Body of pancreas (tissue), 4 donors: ENCODE results near the gene TOP3A. TPM values are rescaled to one million over a fixed set of nuclear protein-coding genes. Genes with fewer than 3 reads are reported as not detected.
A peak's percentile ranks its signal among the peaks of the same experiment; 100 is the strongest.

Source experiments
- ATAC-seq: fragments of 150-250 bp; one replicate; pipeline ENCODE4 v1.9.1; 2016
- DNase-seq, 4 donors: peaks; one replicate each; pipeline ENCODE4 v3.0.0-alpha.2; 2019
- H3K27ac ChIP-seq, 4 donors: fragments of 200-600 bp; sonication (generic); 1 replicate in 3 of 4; 2 replicates in 1 of 4; pipeline versions ENCODE4 v1.5.1 to v1.6.1; 2016 to 2019; ENCODE audit warnings: mild to moderate bottlenecking in 1 of 4, mixed read lengths in 1 of 4, moderate library complexity in 1 of 4
- H3K27me3 ChIP-seq, 2 donors: fragments of 200-600 bp; sonication (generic); one replicate each; pipeline ENCODE4 v1.6.0; 2016; ENCODE audit warnings: mild to moderate bottlenecking in 1 of 2
- H3K36me3 ChIP-seq, 2 donors: fragments of 200-600 bp; sonication (generic); replicated peaks in 1 of 2; 2 replicates each; pipeline ENCODE4 v1.5.1; 2016; ENCODE audit warnings: low read depth in 2 of 2; ENCODE audit not compliant: insufficient read depth in 1 of 2
- H3K4me1 ChIP-seq: fragments of 200-600 bp; sonication (generic); one replicate; pipeline ENCODE4 v1.6.0; 2016
- H3K4me3 ChIP-seq, 2 donors: fragments of 200-600 bp; sonication (generic); 1 replicate in 1 of 2; 2 replicates in 1 of 2; pipeline ENCODE4 v1.5.1; 2016 to 2019
- H3K9me3 ChIP-seq, 3 donors: fragments of 200-600 bp; sonication (generic); 1 replicate in 2 of 3; 2 replicates in 1 of 3; pipeline ENCODE4 v1.5.1; 2016
- POLR2A ChIP-seq, 3 donors: fragments of 450-650 bp; IDR thresholded peaks; one replicate each; pipeline ENCODE4 v1.6.1; 2016; ENCODE audit warnings: antibody characterized with exemption in 3 of 3, mild to moderate bottlenecking in 2 of 3
- WGBS, 2 donors: methylation state at CpG; one replicate each; pipeline ENCODE4 v1.1.5; 2017; 5-methylcytosine and 5-hydroxymethylcytosine counted together
- intact Hi-C: fragments of 100-400 bp; cut with DNase I; formaldehyde crosslinking; loops from one replicate; pipeline ENCODE4 v1.15.1; 2023
- total RNA-seq, 2 donors: library from RNA; depleted of rRNA; stranded (reverse); fragments of >200 nt; gene quantifications; one replicate each; pipeline ENCODE4 v1.1.0, GENCODE V29; 2016
- TF ChIP-seq, protein P1 (sequence below), 7 experiments: fragments of 450-650 bp in 4 of 7; fragments of 200-600 bp in 3 of 7; sonication (generic) in 3 of 7; IDR thresholded peaks; one replicate each; pipeline ENCODE4 v1.5.1; 2016 to 2019; ENCODE audit warnings: antibody characterized with exemption in 7 of 7

TOP3A gene
- total RNA-seq, 2 donors from 2014 or later, result 13.2 to 22.3 TPM

DNA sequence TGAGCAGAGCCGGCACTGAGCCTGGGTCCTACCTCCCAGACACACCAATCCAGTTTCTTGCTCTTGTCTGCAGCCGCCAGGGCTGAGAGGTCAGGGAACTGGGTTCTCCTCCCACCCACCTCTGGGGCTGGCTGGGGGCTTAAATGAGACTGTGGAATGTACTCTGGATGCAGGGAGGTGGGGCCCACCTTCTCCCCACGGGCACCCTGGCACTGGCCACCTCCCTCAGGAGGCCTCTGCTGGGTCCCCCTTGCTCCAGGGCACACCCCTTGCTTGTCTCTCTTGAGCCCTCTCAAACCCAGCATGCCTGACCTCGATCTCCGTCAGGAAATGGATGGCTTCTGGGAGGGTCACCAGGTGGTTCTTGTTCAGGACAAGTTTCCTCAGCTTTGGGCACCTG is 62.6 kb downstream of the TOP3A start:
- no peaks in the 10 kb centered on the region for H3K9me3 ChIP-seq
- H3K27me3 ChIP-seq, result no peaks in the 10 kb centered on the region
- peaks cover 24% of the 10 kb centered on the region for H3K4me1 ChIP-seq
- H3K4me3 ChIP-seq, result no peak overlapping the region
- no peak for DNase-seq
- 76% methylated on average over 5 of the region's 5 CpGs; no CpG with 5 or more reads in 1 of the 2 donors for WGBS, 2 donors
- no peak overlapping the region for H3K27ac ChIP-seq
- intact Hi-C loops, result no loop called here
- H3K36me3 ChIP-seq, result peaks cover 14 to 37% of the 10 kb centered on the region in 2 donors
- ATAC-seq, result no peak
- TF ChIP-seq POLR2A (IDR thresholded peaks at IDR 0.05), result no peak
- TF ChIP-seq, protein P1, sequence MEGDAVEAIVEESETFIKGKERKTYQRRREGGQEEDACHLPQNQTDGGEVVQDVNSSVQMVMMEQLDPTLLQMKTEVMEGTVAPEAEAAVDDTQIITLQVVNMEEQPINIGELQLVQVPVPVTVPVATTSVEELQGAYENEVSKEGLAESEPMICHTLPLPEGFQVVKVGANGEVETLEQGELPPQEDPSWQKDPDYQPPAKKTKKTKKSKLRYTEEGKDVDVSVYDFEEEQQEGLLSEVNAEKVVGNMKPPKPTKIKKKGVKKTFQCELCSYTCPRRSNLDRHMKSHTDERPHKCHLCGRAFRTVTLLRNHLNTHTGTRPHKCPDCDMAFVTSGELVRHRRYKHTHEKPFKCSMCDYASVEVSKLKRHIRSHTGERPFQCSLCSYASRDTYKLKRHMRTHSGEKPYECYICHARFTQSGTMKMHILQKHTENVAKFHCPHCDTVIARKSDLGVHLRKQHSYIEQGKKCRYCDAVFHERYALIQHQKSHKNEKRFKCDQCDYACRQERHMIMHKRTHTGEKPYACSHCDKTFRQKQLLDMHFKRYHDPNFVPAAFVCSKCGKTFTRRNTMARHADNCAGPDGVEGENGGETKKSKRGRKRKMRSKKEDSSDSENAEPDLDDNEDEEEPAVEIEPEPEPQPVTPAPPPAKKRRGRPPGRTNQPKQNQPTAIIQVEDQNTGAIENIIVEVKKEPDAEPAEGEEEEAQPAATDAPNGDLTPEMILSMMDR (IDR thresholded peaks at IDR 0.05), result no peak

DNA sequence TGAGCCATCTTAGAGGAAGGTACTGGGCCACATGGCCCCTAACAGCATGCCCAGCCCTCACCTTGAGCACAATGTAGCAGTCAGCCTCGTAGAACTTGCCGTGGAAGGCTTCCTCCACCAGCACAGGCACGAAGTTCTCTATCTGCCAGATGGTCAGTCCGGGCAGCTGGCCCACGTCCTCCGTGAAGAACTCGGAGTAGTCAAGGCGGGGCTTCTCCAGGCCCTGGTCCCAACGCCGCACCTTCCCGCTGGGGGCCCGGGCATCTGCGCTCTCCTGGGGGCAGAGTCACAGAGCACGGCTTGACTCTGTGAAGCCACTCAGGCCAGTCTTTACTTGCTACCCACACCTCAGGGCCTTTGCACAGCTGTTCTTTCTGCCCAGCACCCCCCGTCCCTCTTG is 63.6 kb downstream of the TOP3A start:
- TF ChIP-seq, protein P1 (IDR thresholded peaks at IDR 0.05), result no peak
- TF ChIP-seq POLR2A (IDR thresholded peaks at IDR 0.05), result no peak
- no peaks in the 10 kb centered on the region for H3K9me3 ChIP-seq
- ATAC-seq (no peak), DNase-seq (no peak)
- H3K4me1 ChIP-seq, result peaks cover 15% of the 10 kb centered on the region
- no peaks in the 10 kb centered on the region for H3K27me3 ChIP-seq
- H3K27ac ChIP-seq, result no peak overlapping the region
- WGBS, 2 donors, result 76 to 82% methylated on average over 5 to 15 of the region's 15 CpGs
- H3K36me3 ChIP-seq, result peaks cover 14 to 37% of the 10 kb centered on the region in 2 donors
- intact Hi-C loops, result no loop called here
- H3K4me3 ChIP-seq, result no peak overlapping the region

- intact Hi-C loops, result no loop called here
- H3K27ac ChIP-seq, result no peak overlapping the region
- peaks cover 14 to 39% of the 10 kb centered on the region in 2 donors for H3K36me3 ChIP-seq
- ATAC-seq (no peak), DNase-seq (no peak)
- no peak overlapping the region for H3K4me3 ChIP-seq
- WGBS, 2 donors, result 85 to 94% methylated on average over 13 to 14 of the region's 14 CpGs
- TF ChIP-seq, protein P1 (IDR thresholded peaks at IDR 0.05), result no peak
- no peak for TF ChIP-seq POLR2A (IDR thresholded peaks at IDR 0.05)
- peaks cover 12% of the 10 kb centered on the region for H3K4me1 ChIP-seq
- no peaks in the 10 kb centered on the region for H3K27me3 ChIP-seq
- no peaks in the 10 kb centered on the region for H3K9me3 ChIP-seq
Measured at GRCh38 chr17:18250708-18251107, 64.1 kb downstream of the TOP3A start.

DNA sequence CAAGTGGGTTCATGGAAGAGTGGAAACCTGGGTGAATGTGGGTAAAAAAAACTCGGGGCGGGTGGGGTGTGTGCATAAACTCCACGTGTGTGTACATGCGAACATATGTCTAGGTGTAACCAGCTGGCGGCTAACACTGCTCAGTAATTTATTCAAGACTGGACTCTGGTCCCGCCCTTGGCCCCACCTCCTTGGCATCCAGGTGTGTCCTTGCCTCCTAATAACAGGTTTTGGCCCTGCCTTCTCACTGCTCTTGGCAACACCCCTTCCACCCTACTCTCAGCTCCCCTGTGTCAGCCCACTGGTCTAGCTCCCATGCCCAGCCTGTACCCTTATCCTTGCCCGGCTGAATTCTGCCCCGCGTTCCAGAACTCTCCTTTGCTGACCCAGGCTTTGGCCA is 64.5 kb downstream of the TOP3A start:
- Histone ChIP-seq H3K4me3 (no peak overlapping the region), H3K9me3 (no peaks in the 10 kb centered on the region), H3K27me3 (no peaks in the 10 kb centered on the region), H3K36me3 (peaks cover 14 to 43% of the 10 kb centered on the region in 2 donors), H3K4me1 (peaks cover 12% of the 10 kb centered on the region), H3K27ac (no peak overlapping the region)
- DNase-seq (peak; percentile 73 to 91 (median 85)), ATAC-seq (peak; percentile 59)
- intact Hi-C loops, result no loop called here
- WGBS, 2 donors, result 51 to 52% methylated on average over 9 of the region's 9 CpGs
- TF ChIP-seq POLR2A (IDR thresholded peaks at IDR 0.05), result no peak
- TF ChIP-seq, protein P1 (IDR thresholded peaks at IDR 0.05), result no peak

- Histone ChIP-seq H3K27ac (no peak overlapping the region), H3K4me3 (no peak overlapping the region), H3K4me1 (peaks cover 12% of the 10 kb centered on the region), H3K36me3 (peaks cover 8 to 36% of the 10 kb centered on the region in 2 donors), H3K9me3 (no peaks in the 10 kb centered on the region), H3K27me3 (no peaks in the 10 kb centered on the region)
- 93 to 94% methylated on average over 7 of the region's 7 CpGs for WGBS, 2 donors
- intact Hi-C loops, result no loop called here
- DNase-seq, result no peak
- TF ChIP-seq, protein P1 (IDR thresholded peaks at IDR 0.05), result no peak
- TF ChIP-seq POLR2A (IDR thresholded peaks at IDR 0.05), result no peak
- ATAC-seq, result no peak
Measured at GRCh38 chr17:18248811-18249210, 66.0 kb downstream of the TOP3A start.
